Left cardiac atrium (tissue), 4 donors: ENCODE measurements around the gene COL20A1. TPM values are rescaled to one million over a fixed set of nuclear protein-coding genes. Genes with fewer than 3 reads are reported as not detected.
"Not testable (repeated sequence)": the region's sequence is repeated elsewhere in the genome, so short reads cannot be mapped to it uniquely, and the experiment has no call there.

Experiments
- ATAC-seq, 2 donors: fragments of 200-7000 bp; cut with Tn5 transposase; one replicate each; pipeline ENCODE4 v1.9.1; 2020; ENCODE audit warnings: mild to moderate bottlenecking in 2 of 2, moderate library complexity in 2 of 2
- DNase-seq: peaks from one replicate; pipeline ENCODE4 v3.0.0-alpha.2; 2020
- intact Hi-C, 2 donors: fragments of 100-400 bp; cut with DNase I; formaldehyde crosslinking; loops; one replicate each; pipeline versions ENCODE4 v1.14.1 to v1.15.1; 2022 to 2023
- total RNA-seq, 2 donors: library from RNA; stranded (reverse); fragmentation: NEBNext Ultra II Directional; extraction: Animal tissue kit (Norgen Biotek cat#: 25700); gene quantifications; one replicate each; pipeline ENCODE4 v1.2.1, GENCODE V29; 2021
- donor health status: DM: no; HTN: yes; CAD: no.
- donor health status: DM: no; HTN: yes; CAD: no; lungs with severe emphysema.
- donor health status: DM: yes; HTN: yes; CAD: no.
- donor health status: Dilated cardiomyopathy.

COL20A1 gene
- total RNA-seq, 2 donors from 2014 or later: not detected

DNA sequence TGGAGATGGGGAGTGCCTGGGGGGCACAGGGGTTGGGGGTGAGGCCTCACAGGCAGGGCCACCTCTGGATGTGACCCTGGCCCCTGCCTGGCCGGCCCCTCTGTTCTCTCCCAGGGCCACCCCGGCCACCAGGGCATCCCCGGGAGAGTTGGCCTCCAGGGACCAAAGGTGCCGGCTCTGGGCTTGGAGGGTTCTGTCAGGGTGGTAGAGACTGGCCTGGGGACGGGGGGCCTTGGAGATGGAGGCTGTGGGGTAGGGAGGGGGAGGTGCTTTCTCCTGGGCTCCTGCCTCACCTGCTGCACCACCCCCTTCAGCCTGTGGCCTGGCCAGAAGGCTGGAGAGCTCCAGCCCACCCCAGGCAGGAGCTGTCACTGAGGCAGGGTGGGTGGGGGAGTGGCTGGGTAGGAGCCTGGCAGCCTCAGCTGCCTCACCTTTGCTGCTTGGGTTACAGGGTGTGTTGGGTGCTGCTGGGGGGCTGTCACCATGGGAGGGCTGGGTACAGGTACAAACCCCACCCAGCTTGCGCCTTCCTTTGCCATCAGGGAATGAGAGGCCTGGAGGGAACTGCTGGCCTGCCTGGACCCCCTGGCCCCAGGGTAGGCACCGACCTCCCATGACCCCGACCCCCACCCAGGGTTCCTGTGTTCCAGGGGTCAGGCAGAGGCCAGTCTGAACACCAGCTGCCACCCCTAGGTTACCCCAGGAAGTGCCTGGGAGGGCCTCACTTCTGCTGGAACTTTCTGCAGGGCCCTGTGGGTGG, 32.7 kb downstream of the COL20A1 start:
- DNase-seq: peak; percentile 13
- intact Hi-C loops: no loop called here
- ATAC-seq: no peak

- DNase-seq (no peak), ATAC-seq (no peak)
- intact Hi-C loops: no loop called here
These were observed 33.6 kb downstream of the COL20A1 start for GRCh38 chr20:63326314-63327230.

- DNase-seq (no peak), ATAC-seq (no peak)
These were observed 34.3 kb downstream of the COL20A1 start for GRCh38 chr20:63327231-63327745.

DNA sequence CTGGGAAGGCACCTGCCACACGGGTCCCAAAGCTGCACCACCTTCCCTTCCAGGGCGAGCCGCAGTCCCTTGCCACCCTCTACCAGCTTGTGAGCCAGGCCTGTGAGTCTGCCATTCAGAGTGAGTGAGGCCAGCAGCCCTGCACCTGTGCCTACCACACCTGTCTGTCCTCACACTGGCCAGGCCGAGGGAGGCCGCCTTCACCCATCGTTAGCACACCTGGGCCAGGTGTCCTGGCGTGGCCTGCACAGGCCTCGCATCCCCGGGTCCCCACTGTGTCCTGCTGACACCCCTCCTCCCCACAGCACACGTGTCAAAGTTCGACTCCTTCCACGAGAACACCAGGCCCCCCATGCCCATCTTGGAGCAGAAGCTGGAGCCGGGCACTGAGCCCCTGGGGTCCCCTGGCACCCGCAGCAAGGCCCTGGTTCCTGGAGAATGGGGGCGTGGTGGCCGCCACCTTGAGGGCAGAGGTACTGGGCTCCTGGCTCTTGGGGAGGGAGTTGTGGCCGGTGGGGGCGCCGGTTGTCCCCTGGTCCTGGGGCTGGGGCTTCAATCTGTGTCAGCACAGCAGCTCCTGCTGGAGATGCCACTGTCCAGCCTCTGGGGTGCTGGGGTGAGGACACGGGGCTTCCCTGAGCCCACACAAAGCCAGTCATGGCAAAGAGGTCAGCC, 35.2 kb downstream of the COL20A1 start:
- intact Hi-C loops: no loop called here
- DNase-seq (peak; percentile 19), ATAC-seq (no peak)

More at GRCh38 chr20:63327231-63327745, 34.3 kb downstream of the COL20A1 start:
- intact Hi-C loops: no loop called here

DNA sequence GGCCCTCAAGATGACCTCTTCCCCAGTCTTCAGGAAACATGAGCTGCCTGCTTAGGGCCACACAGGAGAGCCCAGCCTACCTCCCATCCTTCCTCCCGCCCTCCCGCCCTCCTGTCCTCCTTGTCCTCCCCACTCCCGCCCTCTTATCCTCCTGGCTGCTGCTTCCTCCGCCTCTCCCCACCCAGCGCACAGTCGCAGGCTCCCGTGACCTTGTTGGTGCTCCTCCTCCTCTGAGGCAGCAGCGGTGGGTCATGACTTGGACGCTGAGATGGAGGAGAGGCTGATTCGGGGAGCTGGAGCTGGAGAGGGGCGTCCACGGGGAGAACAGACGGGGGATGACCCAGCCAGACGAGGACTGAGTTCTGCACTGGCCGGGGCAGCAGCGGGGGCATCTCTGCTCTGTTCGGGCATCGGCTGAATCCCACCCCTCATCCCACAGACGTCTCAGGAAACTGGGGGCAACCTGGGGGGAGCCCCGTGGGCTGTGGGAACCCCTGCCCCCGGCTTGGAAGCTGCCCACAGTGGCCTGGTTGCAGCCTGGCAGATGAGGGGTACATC, 35.8 kb downstream of the COL20A1 start:
- intact Hi-C loops: no loop called here
- ATAC-seq (no peak), DNase-seq (no peak)

DNA sequence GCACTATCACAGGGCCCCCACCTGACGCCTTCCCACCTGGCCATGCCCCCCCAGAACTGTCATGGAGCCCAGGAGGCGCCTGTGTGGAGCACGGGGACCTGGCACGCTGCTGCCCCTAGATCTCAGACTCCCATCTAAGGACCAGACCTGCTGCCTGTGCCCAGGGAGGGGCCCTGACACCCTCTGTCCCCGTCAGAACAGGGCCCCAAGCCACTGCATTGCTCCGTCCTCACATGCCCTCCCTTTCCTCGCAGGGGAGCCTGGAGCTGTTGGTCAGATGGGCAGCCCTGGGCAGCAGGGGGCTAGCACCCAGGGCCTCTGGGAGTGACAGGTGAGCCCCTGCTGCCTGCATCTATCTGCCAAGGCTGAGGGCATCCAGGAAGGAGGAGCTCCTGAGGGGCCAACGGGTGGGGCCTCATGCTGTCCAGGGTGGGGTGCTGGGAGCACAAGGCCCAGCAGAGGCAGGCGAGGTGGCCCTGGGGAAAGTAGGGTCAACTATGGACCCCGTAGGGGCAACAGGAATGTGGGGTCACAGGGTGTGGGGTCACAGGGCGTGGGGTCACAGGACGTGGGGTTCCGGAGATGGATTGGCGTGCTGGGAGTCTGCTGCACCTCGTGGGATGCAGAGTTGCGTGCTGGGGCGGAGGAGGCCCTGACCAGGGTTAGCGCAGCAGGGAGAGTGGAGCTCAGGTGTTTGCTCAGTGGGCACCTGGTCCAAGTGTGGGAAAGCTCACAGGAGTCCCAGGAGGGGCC, 36.5 kb downstream of the COL20A1 start:
- DNase-seq: no peak
- ATAC-seq: no peak
- intact Hi-C loops: no loop called here

- intact Hi-C loops: no loop called here
- DNase-seq (no peak), ATAC-seq (no peak)
These were observed 37.2 kb downstream of the COL20A1 start for GRCh38 chr20:63330084-63330760.

DNA sequence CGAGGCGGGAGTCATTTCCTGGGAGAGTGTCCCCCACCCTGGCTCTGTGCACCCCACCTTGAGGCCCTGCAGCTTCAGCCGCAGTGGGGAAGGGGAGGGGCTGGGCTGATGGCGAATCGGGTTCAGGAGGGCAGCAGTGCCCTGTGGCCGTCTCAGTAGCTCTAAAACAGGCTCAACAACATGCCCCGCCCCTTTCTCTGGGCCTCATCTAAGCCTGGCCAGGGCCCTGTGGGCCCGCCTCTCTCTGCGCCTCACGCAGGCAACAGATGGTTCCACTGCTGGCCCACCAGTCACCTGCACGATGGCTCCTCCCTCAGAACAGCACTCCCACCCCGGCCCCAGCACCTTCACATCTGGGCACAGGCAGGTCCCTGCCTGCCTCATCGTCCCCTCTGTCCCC, 38.0 kb downstream of the COL20A1 start:
- intact Hi-C loops: no loop called here
- no peak for ATAC-seq
- no peak for DNase-seq

- intact Hi-C loops: no loop called here
- DNase-seq (no peak), ATAC-seq (no peak)
These were observed 38.9 kb downstream of the COL20A1 start for GRCh38 chr20:63331741-63332400.

DNA sequence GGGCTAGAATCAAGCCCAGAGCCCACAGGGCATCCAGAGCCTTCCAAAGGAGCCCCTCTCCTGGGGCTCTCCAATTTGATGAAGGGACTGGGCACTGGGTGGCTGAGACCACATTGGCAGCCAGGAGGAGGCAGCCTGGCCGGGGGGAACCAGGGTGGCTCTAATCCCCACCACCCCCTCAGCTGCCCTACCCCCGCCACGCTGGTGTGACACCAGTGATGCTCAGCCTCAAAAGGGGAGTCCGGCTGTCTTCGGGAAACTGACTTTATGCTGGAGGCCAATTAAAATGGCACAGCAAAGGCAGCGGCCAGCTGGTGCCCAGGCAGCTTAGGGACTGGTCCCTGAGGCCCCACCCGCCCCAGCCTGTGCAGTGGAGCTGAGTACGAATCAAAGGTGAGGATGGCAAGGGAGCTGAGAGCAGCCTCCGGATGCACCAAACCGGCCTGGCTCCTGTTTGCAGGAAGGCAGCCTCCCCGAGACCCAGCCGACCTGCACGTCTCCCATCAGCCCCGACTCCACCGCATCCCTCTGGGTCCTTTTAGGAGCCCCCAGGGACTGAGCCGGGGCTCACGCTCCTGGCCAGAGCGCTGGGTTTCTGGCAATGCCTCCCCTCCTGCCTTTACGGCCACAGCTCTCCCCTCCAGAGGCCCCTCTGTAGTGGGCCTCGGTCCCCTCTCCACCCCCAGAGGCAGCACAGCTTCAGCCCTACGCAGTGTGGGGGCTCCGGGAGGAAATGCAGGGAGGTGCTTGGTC, 39.7 kb downstream of the COL20A1 start:
- intact Hi-C loops: no loop called here
- no peak for DNase-seq
- no peak for ATAC-seq

DNA sequence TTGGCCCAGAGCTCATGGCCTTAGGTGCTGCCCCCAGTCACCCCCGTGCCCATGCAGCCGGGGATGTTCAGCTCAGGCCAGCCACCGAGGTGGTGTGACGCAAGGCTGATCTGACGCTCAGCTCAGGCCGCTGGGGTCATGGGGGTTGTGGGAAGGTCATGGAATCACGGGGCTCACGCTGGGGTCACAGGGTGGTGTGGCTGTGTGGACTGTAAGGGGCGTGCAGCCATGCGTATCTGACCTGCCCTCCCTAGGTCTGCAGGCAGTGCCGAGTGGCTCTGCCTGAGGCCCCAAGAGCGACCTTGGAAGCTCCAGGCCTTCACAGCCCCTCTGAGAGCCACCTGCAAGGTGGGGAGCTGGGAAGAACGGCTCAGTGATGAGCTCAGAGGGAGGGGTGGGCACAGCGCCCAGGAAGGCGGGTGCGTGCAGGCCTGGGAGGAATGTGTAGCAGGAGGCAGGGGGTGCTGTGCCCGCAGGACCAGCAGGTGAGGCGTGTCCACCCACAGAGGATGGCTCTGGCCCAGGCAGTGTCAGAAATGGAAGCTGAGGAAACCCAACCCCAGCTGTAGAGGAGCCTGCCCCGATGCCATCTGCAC, 40.4 kb downstream of the COL20A1 start:
- intact Hi-C loops: no loop called here
- no peak for DNase-seq
- ATAC-seq: no peak

DNA sequence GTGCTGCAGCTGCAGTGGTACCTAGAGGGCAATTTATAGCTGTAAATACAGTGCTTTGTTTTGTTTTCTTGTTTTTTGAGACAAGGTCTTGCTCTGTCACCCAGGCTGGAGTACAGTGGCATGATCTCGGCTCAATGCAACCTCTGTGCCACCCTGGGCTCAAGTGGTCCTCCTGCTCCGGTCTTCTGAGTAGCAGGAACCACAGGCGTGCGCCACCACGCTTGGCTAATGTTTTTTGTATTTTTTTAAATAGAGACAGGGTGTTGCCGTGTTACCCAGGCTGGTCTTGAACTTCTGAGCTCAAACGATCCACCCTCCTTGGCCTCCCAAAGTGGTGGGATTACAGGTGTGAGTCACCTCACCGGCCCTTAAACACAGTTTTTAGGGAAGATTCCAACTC, 41.4 kb downstream of the COL20A1 start:
- no peak for ATAC-seq
- DNase-seq: no peak
- intact Hi-C loops: no loop called here

- ATAC-seq, DNase-seq, intact Hi-C loops: not testable (repeated sequence)
These were observed 42.1 kb downstream of the COL20A1 start for GRCh38 chr20:63335060-63335459.

GRCh38 chr20:63335711-63336110, 42.7 kb downstream of the COL20A1 start:
- DNase-seq (no peak), ATAC-seq (no peak)
- intact Hi-C loops: no loop called here

DNA sequence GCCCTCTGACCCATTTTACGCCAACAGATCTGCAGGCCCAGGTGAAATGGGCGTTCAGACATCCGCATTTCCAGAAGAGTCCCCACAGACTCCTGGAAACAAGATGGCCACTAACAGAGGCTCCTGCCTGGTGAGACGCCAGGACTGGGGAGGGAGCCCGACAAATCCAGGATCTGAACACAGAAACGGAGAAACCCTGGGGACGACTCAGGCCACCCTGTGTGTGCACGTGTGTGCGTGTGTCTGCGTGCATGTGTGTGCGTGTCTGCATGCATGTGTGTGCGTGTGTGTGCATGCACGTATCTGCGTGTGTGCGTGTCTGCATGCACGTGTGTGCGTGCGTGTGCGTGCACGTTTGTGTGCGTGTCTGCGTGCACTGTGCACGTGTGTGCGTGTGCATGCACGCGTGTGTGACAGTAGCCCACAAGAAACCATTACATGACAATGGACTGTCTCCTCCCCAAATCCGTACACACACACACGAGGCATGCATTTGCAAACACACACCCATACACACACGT, 43.3 kb downstream of the COL20A1 start:
- intact Hi-C loops: no loop called here
- ATAC-seq (no peak), DNase-seq (no peak)

DNA sequence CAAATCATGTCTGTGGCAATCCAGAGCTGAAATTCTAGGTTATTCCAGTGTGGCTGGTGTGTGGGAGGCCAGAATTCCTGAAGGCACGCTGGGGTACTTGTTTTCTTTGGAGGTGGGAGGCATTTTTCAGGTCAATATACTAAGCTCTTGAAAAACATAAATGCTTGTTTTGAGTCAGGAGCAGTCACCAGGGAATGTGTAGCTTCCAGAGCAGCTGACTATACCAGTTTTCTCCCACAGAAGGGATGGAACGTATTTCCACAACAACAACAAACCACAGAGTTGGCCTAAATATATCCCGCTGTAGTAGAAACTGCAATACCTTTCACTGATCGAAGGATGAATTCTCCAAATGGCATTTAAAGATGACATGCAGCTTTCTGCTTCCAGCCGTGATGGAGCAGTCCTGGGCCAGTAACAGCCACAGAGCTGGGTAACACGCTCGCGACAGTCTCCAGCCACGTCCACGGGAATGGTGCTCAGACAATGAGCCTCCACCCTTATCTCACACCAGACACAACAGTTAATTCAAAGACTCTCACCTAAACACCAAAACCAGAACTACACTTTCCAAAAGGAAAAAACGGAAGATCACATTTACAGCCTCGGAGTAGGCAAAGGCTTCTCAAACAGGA, 44.9 kb downstream of the COL20A1 start:
- ATAC-seq: no peak
- DNase-seq: no peak
- intact Hi-C loops: no loop called here
